22Rv1 (cell line): ENCODE measurements around the gene AMZ1.

ENCODE experiments used
- H3K27ac ChIP-seq: fragments of 450-650 bp; 2 replicates; pipeline ENCODE4 v1.5.1; 2017
- CTCF ChIP-seq: fragments of 450-650 bp; IDR thresholded peaks from 2 replicates; pipeline ENCODE4 v1.5.1; 2017; ENCODE audit warnings: mild to moderate bottlenecking
- ZFX ChIP-seq: fragments of 450-650 bp; IDR thresholded peaks from 2 replicates; pipeline ENCODE4 v1.6.1; 2017; ENCODE audit warnings: antibody characterized with exemption, borderline replicate concordance

AMZ1 gene

GRCh38 chr7:2663960-2664359, 24.0 kb upstream of the AMZ1 start:
- no peak overlapping the region for H3K27ac ChIP-seq
- TF ChIP-seq ZFX (no peak), CTCF (no peak)

- TF ChIP-seq ZFX = no peak
- TF ChIP-seq CTCF = no peak
- H3K27ac ChIP-seq = no peak overlapping the region
Observed at GRCh38 chr7:2665359-2665791, 22.6 kb upstream of the AMZ1 start.

- H3K27ac ChIP-seq = no peak overlapping the region
- TF ChIP-seq CTCF (no peak), ZFX (no peak)
Observed at GRCh38 chr7:2666155-2666554, 21.8 kb upstream of the AMZ1 start.

- TF ChIP-seq CTCF (no peak), ZFX (no peak)
Observed at GRCh38 chr7:2666588-2667250, 21.3 kb upstream of the AMZ1 start.

GRCh38 chr7:2667843-2668242, 20.2 kb upstream of the AMZ1 start:
- no peak overlapping the region for H3K27ac ChIP-seq

More at GRCh38 chr7:2666588-2667250, 21.3 kb upstream of the AMZ1 start:
- no peak overlapping the region for H3K27ac ChIP-seq

GRCh38 chr7:2668401-2668800, 19.6 kb upstream of the AMZ1 start:
- no peak for TF ChIP-seq CTCF
- TF ChIP-seq ZFX = no peak
- no peak overlapping the region for H3K27ac ChIP-seq

More at GRCh38 chr7:2667843-2668242, 20.2 kb upstream of the AMZ1 start:
- TF ChIP-seq ZFX = no peak
- TF ChIP-seq CTCF = no peak

- H3K27ac ChIP-seq = no peak overlapping the region
- no peak for TF ChIP-seq ZFX
- TF ChIP-seq CTCF = no peak
Observed at GRCh38 chr7:2670171-2670570, 17.8 kb upstream of the AMZ1 start.
